Stimulated activated naive CD4-positive, alpha-beta T cell (primary cell): ENCODE measurements around the gene TBL2.
"Not testable (repeated sequence)": the region's sequence is repeated elsewhere in the genome, so short reads cannot be mapped to it uniquely, and the experiment has no call there.

Source experiments
- DNase-seq, 6 experiments: peaks; one replicate each; lab custom pipeline; 2025; lab: John Stamatoyannopoulos, UW

Gene TBL2, protein sequence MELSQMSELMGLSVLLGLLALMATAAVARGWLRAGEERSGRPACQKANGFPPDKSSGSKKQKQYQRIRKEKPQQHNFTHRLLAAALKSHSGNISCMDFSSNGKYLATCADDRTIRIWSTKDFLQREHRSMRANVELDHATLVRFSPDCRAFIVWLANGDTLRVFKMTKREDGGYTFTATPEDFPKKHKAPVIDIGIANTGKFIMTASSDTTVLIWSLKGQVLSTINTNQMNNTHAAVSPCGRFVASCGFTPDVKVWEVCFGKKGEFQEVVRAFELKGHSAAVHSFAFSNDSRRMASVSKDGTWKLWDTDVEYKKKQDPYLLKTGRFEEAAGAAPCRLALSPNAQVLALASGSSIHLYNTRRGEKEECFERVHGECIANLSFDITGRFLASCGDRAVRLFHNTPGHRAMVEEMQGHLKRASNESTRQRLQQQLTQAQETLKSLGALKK

GRCh38 chr7:73578342-73579128 is at the start of gene TBL2:
TBL2 (minus strand) TSS chr7:73578579; CDS start chr7:73578549, 30 bp downstream.
- peak; percentile 99 to 100 (median 100) for DNase-seq

GRCh38 chr7:73626814-73627213 is 48.4 kb upstream of the TBL2 start:
- no peak for DNase-seq

DNA sequence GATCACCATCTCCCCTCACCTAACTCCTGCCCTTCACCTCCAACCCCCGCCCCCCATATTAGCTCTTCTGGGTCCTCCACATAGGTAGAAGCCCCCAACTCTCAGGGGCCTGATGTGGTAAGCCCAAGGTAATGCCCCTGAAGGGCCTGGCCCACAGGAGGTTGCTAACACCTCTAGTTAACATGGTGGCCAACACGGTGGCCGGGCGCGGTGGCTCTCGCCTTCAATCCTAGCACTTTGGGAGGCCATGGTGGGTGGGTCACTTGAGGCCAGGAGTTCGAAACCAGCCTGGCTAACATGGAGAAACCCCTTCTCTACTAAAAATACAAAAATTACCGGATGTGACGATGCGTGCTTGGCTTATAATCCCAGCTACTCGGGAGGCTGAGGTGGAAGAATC is 46.9 kb upstream of the TBL2 start:
- DNase-seq, result no peak

- DNase-seq, result no peak
These were observed 46.3 kb upstream of the TBL2 start for GRCh38 chr7:73624669-73625001.

GRCh38 chr7:73623798-73624668 is 45.7 kb upstream of the TBL2 start, which contains the start of gene MLXIPL:
MLXIPL (minus strand) TSS chr7:73624522; CDS start chr7:73624492, 30 bp downstream.
- DNase-seq, result peak in 5 of 6 experiments; percentile 17 to 42 (median 29)

DNA sequence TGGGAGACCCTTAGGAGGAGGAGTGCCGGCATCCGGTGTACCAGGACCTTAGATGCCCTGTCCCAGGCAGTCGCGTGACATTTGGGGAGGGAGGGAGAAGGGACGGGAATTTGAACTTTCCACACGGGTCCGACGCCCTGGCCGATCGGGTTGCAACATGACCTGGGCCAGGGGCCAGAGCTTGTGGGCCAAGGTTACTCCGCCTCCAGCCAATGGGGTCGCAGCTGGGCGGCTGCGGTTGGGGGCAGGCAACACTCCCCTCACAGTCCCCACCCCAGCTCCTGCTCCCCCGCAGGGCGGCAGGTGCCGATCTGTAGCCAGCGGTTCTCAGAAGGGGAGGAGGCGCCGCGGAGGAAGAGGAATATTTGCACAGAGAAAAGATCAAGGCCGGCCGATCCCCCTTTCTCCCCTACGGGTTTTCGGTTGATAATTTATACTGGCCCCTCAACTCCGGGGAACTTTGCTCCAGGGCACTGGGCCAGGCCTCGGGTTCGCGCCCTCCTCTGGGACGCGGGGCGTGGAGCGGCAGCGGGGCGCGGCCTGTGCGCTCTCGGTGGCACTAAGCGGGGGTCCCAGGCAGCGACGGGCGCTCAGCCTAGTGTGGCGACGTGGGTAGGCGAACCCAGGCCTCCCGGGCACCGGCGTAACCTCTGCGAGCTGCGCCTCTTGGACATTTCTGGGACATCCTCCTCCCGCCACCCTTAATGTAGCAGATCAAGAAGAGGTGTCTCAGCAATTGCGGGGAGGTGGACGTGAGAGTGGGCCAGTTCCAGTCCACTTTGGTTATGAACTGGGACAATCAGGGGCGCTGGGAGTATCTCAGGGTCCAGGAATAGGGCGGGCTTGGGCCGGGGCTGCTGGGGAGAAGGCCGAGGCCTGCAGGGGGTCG is 44.8 kb upstream of the TBL2 start:
- DNase-seq, result no peak

- DNase-seq, result no peak
These were observed 44.1 kb upstream of the TBL2 start for GRCh38 chr7:73622527-73622908.

GRCh38 chr7:73621168-73622063 is 43.0 kb upstream of the TBL2 start:
- DNase-seq, result no peak

DNA sequence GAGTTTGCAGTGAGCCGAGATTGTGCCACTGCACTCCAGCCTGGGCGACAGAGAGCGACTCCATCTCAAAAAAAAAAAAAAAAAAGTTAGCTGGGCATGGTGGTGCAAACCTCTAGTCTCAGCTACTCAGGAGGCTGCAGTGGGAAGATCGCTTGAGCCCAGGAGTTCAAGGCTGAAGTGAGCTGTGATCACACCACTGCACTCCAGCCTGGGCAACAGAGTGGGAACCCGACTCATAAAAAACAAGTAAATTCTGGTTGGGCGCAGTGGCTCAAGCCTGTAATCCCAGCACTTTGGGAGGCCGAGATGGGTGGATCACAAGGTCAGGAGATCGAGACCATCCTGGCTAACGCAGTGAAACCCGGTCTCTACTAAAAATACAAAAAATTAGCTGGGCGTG is 41.0 kb upstream of the TBL2 start:
- DNase-seq, result not testable (repeated sequence)

DNA sequence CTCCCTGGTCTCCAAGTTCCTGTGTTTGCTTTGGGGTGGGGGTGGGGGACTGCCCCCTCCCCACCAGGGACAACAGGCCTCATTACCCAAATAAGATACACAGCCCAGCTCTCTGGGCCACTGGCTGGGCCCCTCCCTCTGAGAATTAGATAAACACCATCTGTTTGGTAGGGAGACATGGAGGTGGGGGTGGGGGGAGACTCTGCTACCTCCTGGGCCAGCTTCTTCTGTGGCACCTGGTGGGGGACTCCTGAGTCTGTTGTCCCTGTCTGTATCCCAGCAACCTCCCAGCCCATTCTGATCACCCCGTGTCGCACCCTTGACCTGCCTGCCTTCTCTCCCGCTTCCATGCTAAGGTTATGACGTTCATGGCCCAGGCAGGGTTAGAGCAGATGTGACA is 40.2 kb upstream of the TBL2 start:
- DNase-seq, result no peak

DNA sequence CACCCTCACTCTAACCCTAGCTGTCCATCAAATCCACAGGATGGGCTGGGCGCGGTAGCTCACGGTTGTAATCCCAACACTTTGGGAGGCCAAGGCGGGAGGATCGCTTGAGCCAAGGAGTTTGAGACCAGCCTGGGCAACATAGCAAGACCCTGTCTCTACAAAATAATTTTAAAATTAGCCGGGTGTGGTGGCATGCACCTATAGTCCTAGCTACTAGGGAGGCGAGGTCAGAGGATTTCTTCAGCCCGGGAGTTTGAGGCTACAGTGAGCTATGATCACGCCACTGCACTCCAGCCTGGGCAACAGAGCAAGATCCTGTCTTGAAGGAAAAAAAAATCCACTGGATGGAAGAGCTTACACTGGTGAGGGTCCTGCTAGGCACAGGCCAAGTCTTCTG is 39.1 kb upstream of the TBL2 start:
- not testable (repeated sequence) for DNase-seq

DNA sequence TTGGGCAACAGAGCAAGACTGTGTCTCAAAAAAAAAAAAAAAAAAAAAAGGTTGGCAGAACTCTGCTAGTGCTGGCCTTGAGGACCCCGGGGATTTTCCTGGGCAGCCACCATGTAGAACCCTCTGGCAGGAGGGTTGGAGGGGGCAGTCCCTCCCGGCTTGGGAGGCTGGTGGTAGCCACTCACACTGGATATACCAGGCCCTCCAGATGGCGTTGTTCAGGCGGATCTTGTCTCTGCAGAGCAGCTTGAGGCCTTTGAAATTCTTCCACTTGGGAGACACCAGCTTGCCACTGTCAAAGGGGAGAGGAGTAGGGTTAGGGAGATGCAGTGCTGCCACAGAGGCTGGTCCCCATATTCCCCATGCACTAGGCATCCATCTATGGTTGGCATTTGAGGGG is 37.5 kb upstream of the TBL2 start:
- DNase-seq, result no peak

- not testable (repeated sequence) for DNase-seq
These were observed 36.6 kb upstream of the TBL2 start for GRCh38 chr7:73614937-73615336.

- no peak for DNase-seq
These were observed 35.8 kb upstream of the TBL2 start for GRCh38 chr7:73613954-73614735.

GRCh38 chr7:73612598-73613269 is 34.4 kb upstream of the TBL2 start:
- DNase-seq, result no peak

DNA sequence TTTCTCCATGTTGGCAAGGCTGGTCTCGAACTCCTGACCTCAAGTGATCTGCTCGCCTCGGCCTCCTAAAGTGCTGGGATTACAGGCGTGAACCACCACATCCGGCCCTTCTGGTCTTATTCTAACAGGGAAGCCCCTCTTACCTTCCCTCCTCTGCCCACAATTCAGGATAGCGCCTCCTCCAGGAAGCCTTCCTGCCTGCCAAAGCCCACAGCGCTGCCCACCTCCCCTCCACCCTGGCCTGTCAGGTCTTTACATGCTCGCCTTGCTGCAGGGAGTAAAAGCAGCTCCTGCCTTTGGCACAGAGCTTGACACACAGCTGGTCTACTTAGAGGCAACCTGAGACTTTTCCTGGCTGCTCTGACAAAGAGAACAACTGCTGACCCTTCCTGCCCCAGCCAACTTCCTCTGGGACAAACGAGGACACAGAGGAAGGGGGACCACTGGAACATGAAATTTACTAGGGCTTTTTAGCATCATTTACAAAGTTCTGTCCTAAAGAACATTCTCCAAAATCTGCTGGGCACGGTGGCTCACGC is 32.7 kb upstream of the TBL2 start:
- DNase-seq, result no peak

- no peak for DNase-seq
These were observed 31.7 kb upstream of the TBL2 start for GRCh38 chr7:73610105-73610504.

DNA sequence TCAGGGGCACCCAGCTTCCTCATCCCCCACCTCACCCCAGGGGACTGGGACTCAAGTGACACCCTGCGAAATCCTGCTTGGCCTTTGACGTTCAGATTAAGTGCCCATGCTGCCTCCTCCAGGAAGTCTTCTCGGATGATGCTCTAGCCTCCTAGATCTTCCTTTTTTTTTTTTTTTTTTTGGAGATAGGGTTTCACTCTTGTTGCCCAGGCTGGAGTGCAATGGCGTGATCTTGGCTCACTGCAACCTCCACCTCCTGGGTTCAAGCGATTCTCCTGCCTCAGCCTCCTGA is 29.3 kb upstream of the TBL2 start:
- not testable (repeated sequence) for DNase-seq
